GM23248 (cell line): Measurements from ENCODE around the gene ARL5B. TPM values are rescaled to one million over a fixed set of nuclear protein-coding genes. Genes with fewer than 3 reads are reported as not detected.
A peak's percentile ranks its signal among the peaks of the same experiment; 100 is the strongest.

Experiments
- DNase-seq: peaks from one replicate; pipeline ENCODE4 v3.0.0-alpha.2; 2015
- H2AFZ ChIP-seq: fragments of 200-600 bp; sonication (generic); 2 replicates; pipeline ENCODE4 v1.6.1; 2016; ENCODE audit warnings: antibody characterized with exemption
- H3F3A ChIP-seq: fragments of 200-600 bp; sonication (generic); 2 replicates; pipeline ENCODE4 v1.6.1; 2016; ENCODE audit warnings: mild to moderate bottlenecking, antibody characterized with exemption, mixed run types; ENCODE audit not compliant: insufficient read depth
- H3K27ac ChIP-seq: fragments of 200-600 bp; sonication (generic); 2 replicates; pipeline ENCODE4 v1.5.1; 2016; ENCODE audit warnings: mild to moderate bottlenecking
- H3K27me3 ChIP-seq: fragments of 200-600 bp; sonication (generic); replicated peaks from 2 replicates; pipeline ENCODE4 v1.6.1; 2016; ENCODE audit warnings: mild to moderate bottlenecking; ENCODE audit not compliant: insufficient read depth
- H3K36me3 ChIP-seq: fragments of 200-600 bp; sonication (generic); 2 replicates; pipeline ENCODE4 v1.6.1; 2016; ENCODE audit warnings: low read depth, mild to moderate bottlenecking
- H3K4me1 ChIP-seq: fragments of 200-600 bp; sonication (generic); 2 replicates; pipeline ENCODE4 v1.6.1; 2016; ENCODE audit warnings: mild to moderate bottlenecking; ENCODE audit not compliant: insufficient read depth
- H3K4me2 ChIP-seq: fragments of 200-600 bp; sonication (generic); one replicate; pipeline ENCODE4 v1.6.1; 2016; ENCODE audit warnings: mild to moderate bottlenecking; ENCODE audit not compliant: unreplicated experiment
- H3K4me3 ChIP-seq: fragments of 200-600 bp; sonication (generic); 2 replicates; pipeline ENCODE4 v1.5.1; 2016; ENCODE audit warnings: mild to moderate bottlenecking
- H3K79me2 ChIP-seq: fragments of 200-600 bp; sonication (generic); 2 replicates; pipeline ENCODE4 v1.6.1; 2016; ENCODE audit warnings: mild to moderate bottlenecking; ENCODE audit not compliant: insufficient read depth
- H3K9ac ChIP-seq: fragments of 200-600 bp; sonication (generic); 2 replicates; pipeline ENCODE4 v1.6.1; 2016; ENCODE audit warnings: mild to moderate bottlenecking
- H3K9me2 ChIP-seq: fragments of 200-600 bp; sonication (generic); 2 replicates; pipeline ENCODE4 v1.6.1; 2016; ENCODE audit warnings: mixed run types, mild to moderate bottlenecking, moderate library complexity; ENCODE audit not compliant: insufficient read depth
- H3K9me3 ChIP-seq: fragments of 200-600 bp; sonication (generic); one replicate; pipeline ENCODE4 v1.6.1; 2017; ENCODE audit warnings: low read depth
- H4K20me1 ChIP-seq: fragments of 200-600 bp; sonication (generic); 2 replicates; pipeline ENCODE4 v1.6.0; 2016; ENCODE audit not compliant: insufficient read depth
- EZH2 ChIP-seq: fragments of 200-600 bp; sonication (generic); IDR thresholded peaks from 2 replicates; pipeline ENCODE4 v1.6.1; 2018; ENCODE audit warnings: antibody characterized with exemption, mild to moderate bottlenecking; ENCODE audit not compliant: insufficient read depth, poor library complexity, severe bottlenecking
- EZH2phosphoT487 ChIP-seq: fragments of 200-600 bp; sonication (generic); IDR thresholded peaks from 2 replicates; pipeline ENCODE4 v1.6.1; 2018; ENCODE audit warnings: antibody characterized with exemption, moderate library complexity, mild to moderate bottlenecking, low read depth; ENCODE audit not compliant: insufficient read depth
- WGBS, 2 experiments: methylation state at CpG; one replicate each; pipeline ENCODE4 v1.1.6; 2015 to 2017; ENCODE audit warnings: low lambda C conversion rate in 2 of 2, low coverage in 1 of 2; ENCODE audit errors: missing lambda C conversion rate in 2 of 2; 5-methylcytosine and 5-hydroxymethylcytosine counted together
- in situ Hi-C: fragments of 300-500 bp; cut with MboI; formaldehyde crosslinking; loops from 2 replicates; pipeline ENCODE4 v1.15.0; 2020
- polyA plus RNA-seq: library from polyadenylated mRNA; unstranded; fragments of >200 nt; fragmentation: Nextera tagmentation; extraction: Ambion mirVana; gene quantifications from 2 replicates; pipeline ENCODE4 v1.2.1, GENCODE V29; 2016
- total RNA-seq: library from RNA; depleted of rRNA; stranded (reverse); fragments of >200 nt; shearing (Covaris generic); gene quantifications from 2 replicates; pipeline ENCODE4 v1.2.3, GENCODE V29; 2014

Gene ARL5B
- total and polyA plus RNA-seq, 2 experiments from 2014 or later, result 5.2 to 10.7 TPM

GRCh38 chr10:18699849-18700840 lies 40.9 kb downstream of the ARL5B start:
- Histone ChIP-seq H3F3A (0 out of 2 replicates have a peak, but pooled peaks cover 4% of the 10 kb centered on the region), H2AFZ (no peak overlapping the region), H3K79me2 (no peaks in the 10 kb centered on the region), H3K4me3 (no peak overlapping the region), H3K4me2 (peak overlapping the region; percentile 5), H3K9me3 (no peaks in the 10 kb centered on the region), H3K4me1 (no peaks in the 10 kb centered on the region), H3K36me3 (no peaks in the 10 kb centered on the region), H3K27me3 (0 out of 2 replicates have a peak, but pooled peaks cover 3% of the 10 kb centered on the region), H3K9ac (no peak overlapping the region), H3K27ac (no peak overlapping the region), H3K9me2 (no peaks in the 10 kb centered on the region), H4K20me1 (no peaks in the 10 kb centered on the region)
- in situ Hi-C loops, result loop anchor here (25.0 kb wide), 1 partner anchor 1087 kb away; no protein-coding TSS in a partner anchor
- TF ChIP-seq EZH2 (no peak), EZH2phosphoT487 (no peak)
- WGBS, 2 experiments, result 26 to 32% methylated on average over 6 of the region's 6 CpGs
- no peak for DNase-seq

- Histone ChIP-seq H3K27me3 (peaks cover 7% of the 10 kb centered on the region; the same call in 1 of the 2 replicates), H2AFZ (no peak overlapping the region), H3K36me3 (no peaks in the 10 kb centered on the region), H3K4me3 (no peak overlapping the region), H4K20me1 (no peaks in the 10 kb centered on the region), H3K79me2 (no peaks in the 10 kb centered on the region), H3F3A (0 out of 2 replicates have a peak, but pooled peaks cover 4% of the 10 kb centered on the region), H3K9me3 (no peaks in the 10 kb centered on the region), H3K9ac (no peak overlapping the region), H3K27ac (no peak overlapping the region), H3K4me1 (no peaks in the 10 kb centered on the region), H3K9me2 (no peaks in the 10 kb centered on the region), H3K4me2 (no peak overlapping the region)
- in situ Hi-C loops, result no loop called here
- 69 to 77% methylated on average over 5 of the region's 5 CpGs for WGBS, 2 experiments
- no peak for DNase-seq
- TF ChIP-seq EZH2 (no peak), EZH2phosphoT487 (no peak)
These were observed 44.3 kb downstream of the ARL5B start for GRCh38 chr10:18703521-18703920.

- Histone ChIP-seq H3K9ac (no peak overlapping the region), H2AFZ (no peak overlapping the region), H3K4me2 (no peak overlapping the region), H4K20me1 (no peaks in the 10 kb centered on the region), H3F3A (peaks cover 5% of the 10 kb centered on the region; the same call in 1 of the 2 replicates), H3K9me2 (no peaks in the 10 kb centered on the region), H3K4me1 (peaks cover 10% of the 10 kb centered on the region), H3K4me3 (no peak overlapping the region), H3K27me3 (peaks cover 4% of the 10 kb centered on the region; the same call in 1 of the 2 replicates), H3K36me3 (no peaks in the 10 kb centered on the region), H3K9me3 (no peaks in the 10 kb centered on the region), H3K79me2 (no peaks in the 10 kb centered on the region), H3K27ac (no peak overlapping the region)
- in situ Hi-C loops, result no loop called here
- WGBS, 2 experiments, result 87 to 92% methylated on average over 24 to 30 of the region's 31 CpGs
- DNase-seq, result no peak
- TF ChIP-seq EZH2phosphoT487 (no peak), EZH2 (no peak)
These were observed 51.0 kb downstream of the ARL5B start for GRCh38 chr10:18710201-18710653.

- peak; percentile 95 for DNase-seq
- H3K27ac ChIP-seq, result no peak overlapping the region
- in situ Hi-C loops, result no loop called here
- H3F3A ChIP-seq, result peaks cover 5% of the 10 kb centered on the region; the same call in 1 of the 2 replicates
- no peaks in the 10 kb centered on the region for H3K9me3 ChIP-seq
- peaks cover 10% of the 10 kb centered on the region for H3K4me1 ChIP-seq
- H4K20me1 ChIP-seq, result no peaks in the 10 kb centered on the region
- WGBS, 2 experiments, result 9 to 10% methylated on average over 6 of the region's 6 CpGs
- H3K79me2 ChIP-seq, result no peaks in the 10 kb centered on the region
- TF ChIP-seq EZH2 (no peak), EZH2phosphoT487 (0 out of 2 replicates have a peak, but pooled peaks have one; percentile 73)
- H2AFZ ChIP-seq, result no peak overlapping the region
- no peak overlapping the region for H3K9ac ChIP-seq
- no peak overlapping the region for H3K4me3 ChIP-seq
- H3K9me2 ChIP-seq, result no peaks in the 10 kb centered on the region
- H3K27me3 ChIP-seq, result no peaks in the 10 kb centered on the region
- no peaks in the 10 kb centered on the region for H3K36me3 ChIP-seq
- peak overlapping the region; percentile 19 for H3K4me2 ChIP-seq
These were observed 53.8 kb downstream of the ARL5B start for GRCh38 chr10:18713077-18713476.
